GM19438 (cell line): ENCODE measurements around the gene SORL1.

ENCODE experiments used
- ATAC-seq: cut with Tn5 transposase; IDR thresholded peaks from one replicate; pipeline ENCODE4 v1.9.1; 2021; ENCODE audit warnings: low read depth; ENCODE audit not compliant: unreplicated experiment

SORL1 gene

GRCh38 chr11:121473064-121473777 is 21.1 kb downstream of the SORL1 start:
- ATAC-seq, result no peak

GRCh38 chr11:121474680-121475079 is 22.6 kb downstream of the SORL1 start:
- ATAC-seq, result no peak

GRCh38 chr11:121476379-121477032 is 24.4 kb downstream of the SORL1 start:
- ATAC-seq, result no peak

DNA sequence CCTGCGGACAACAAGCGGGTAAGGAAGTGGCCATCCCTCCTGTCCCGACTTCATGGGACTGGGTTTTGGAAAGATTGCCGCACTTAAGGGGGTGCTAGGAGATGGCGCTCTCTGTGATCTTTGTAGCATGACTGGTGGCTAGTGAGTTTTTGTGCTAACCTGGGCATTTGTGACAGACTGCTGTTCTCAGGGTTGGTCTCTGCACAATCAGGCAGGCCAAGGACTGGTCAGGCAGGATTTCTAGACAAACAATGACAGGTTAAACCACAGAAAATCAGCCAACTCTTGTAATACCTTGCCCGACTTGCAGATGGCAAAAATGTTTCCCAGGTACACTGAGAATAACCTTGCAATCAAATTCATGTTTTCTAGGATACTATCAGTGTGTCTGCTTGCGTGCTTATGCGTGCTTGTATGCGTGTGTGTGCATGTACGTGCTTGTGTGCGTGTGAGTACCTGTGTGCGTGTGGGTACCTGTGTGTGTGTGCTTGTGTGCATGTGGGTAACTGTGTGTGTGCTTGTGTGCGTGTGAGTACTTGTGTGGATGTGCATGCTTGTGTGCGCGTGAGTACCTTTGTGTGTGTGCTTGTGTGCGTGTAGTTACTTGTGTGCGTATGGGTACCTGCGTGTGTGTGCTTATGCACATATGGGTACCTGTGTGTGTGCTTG is 26.2 kb downstream of the SORL1 start:
- ATAC-seq, result no peak

- ATAC-seq, result no peak
Observed at GRCh38 chr11:121478895-121479697, 27.0 kb downstream of the SORL1 start.

DNA sequence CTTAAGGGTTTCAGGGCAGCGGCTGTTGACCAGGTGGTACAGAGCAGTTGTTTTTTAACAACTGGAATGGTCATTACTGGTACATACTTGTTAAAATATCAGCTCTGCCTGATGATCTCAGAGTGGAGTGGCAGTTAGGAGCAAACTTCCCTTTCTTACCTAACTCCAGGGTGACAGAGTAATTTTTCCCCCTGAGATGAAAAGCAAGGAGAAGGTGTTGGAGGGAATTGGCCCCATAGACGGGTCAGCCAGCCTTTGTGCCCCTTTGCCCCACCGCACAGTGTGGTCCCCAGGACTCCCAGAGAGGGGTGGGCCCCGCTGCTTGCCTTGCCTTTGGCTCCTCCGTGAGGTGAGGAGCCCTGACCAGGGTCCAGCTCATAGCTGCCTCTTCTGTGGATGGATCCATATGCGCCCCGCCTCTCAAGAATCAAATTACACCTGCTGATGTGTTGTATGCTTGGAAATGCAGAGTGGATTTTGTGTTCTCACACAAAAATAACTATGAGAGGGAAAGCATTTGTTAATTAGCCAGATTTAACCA is 27.7 kb downstream of the SORL1 start:
- no peak for ATAC-seq

- ATAC-seq, result peak; percentile 51
Observed at GRCh38 chr11:121481484-121482230, 29.5 kb downstream of the SORL1 start.

DNA sequence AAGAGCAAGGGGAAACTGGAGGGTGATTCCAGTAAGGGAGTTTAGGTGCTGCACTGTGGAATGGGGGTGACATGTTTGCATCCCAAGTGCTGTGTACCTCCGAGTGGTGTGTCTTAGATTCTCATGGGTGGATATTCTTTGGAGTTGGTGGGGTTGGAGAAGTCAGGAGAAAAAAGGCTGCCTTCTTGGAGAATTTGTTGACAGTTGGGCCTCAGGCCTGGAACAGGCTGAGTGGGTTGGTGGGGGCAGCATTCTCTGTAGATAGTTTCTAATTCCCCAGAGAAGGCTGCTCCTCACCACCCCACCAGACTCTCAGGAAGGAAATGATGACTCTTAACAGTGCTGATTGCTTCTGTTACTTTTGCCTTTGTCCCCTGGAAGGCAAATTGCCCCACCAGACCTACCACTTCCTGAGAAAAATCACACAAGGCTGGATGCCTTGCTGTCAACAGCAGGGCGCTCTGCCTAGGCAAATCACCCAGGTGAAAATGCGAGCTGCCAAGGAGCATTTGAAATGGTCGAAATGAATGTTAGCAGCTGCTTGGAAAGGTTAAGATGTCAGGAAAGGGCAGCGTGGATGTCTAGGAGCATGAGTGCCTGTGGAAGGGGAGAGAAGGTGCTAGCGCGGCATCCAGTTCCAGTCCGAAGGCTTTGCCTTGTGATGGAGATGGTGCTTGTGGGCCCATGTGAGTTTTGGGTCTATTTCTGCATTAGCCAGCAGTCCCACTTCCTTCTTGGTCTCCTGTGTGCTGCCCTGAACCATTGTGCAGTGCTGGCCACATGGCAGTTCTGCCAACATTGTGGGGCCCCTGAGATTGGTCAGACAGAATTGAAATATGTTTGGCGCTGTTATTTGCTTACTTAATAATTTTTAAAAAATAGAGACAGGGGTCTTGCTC is 30.4 kb downstream of the SORL1 start:
- peak; percentile 93 for ATAC-seq

GRCh38 chr11:121483805-121484480 is 31.8 kb downstream of the SORL1 start:
- ATAC-seq, result no peak

- ATAC-seq, result no peak
Observed at GRCh38 chr11:121485216-121485615, 33.1 kb downstream of the SORL1 start.

- ATAC-seq, result no peak
Observed at GRCh38 chr11:121486054-121486453, 33.9 kb downstream of the SORL1 start.

DNA sequence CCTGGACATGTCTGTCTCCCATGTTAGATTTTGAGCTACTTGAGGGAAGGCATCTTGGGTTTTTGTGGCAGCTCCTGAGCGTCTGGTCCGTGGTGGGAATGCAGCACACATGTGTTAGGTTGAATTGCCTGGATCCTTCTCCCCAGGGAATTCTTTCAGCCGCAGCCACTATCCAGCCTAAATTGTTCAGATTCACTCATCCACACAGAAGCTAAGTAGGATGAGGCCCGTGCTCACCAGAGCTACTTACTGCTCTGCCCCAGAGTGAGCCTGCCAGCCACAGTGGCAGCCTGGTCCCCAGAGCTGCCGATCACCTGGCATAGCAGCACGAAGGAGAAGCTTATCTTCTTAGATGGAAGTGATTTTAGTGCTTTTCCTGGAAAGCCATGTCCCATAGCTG is 35.1 kb downstream of the SORL1 start:
- ATAC-seq, result no peak

DNA sequence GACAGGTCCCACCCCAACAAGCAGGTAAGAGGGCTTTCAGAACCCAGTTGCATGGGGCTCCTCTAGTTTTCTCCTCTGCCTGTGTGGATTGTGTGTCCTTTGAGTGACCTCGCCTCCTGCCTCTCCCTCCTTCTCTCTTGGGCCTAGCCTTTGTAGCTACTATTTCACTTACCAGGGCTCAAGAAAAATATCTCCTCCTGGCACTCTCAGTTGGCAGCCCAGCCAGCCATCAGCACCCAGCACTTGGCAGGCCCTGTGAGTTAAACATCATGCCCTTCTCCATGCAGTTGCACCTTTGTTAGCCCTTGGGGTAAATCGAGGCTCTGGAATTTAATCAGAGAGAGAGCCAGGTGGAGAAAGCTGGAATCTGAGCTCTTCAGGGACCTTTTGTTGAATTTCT is 36.1 kb downstream of the SORL1 start:
- no peak for ATAC-seq

GRCh38 chr11:121488641-121489040 is 36.5 kb downstream of the SORL1 start:
- no peak for ATAC-seq

- no peak for ATAC-seq
Observed at GRCh38 chr11:121489823-121490222, 37.7 kb downstream of the SORL1 start.

DNA sequence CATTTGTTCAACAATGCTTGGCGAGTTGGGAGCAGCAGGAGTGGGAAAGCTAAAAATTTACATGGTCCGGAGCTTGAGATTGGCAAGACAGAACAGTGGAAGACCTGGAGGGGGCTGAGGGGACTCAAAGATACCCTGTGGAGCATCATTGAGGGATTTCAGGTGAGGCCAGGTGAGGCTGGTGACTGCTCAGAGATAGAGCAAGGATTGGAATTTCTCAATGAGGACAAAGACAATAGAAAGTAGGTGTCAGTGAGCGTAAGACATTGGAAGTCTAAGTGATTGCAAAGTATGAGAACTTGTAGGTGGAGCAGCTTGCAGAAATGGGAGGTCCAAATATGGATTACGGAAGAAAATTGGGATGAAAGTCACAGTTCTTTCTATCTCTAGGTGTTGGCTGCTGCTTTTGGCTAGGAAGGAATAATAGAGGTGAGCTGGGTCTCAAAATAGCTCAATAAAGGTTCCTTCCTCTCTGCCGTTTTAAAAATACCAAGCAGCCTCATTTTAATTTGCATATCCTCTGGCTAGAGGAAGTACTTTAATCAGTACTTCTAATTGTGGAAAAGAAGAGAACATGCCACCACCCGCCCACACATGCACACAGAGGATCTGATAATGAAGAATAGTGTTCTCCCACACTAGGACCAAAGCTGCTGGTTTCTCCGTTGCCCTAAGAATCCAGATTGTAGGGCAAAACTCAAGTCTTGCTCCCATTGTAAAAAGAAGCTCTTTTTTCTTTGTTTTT is 42.4 kb downstream of the SORL1 start:
- ATAC-seq, result peak; percentile 60

- ATAC-seq, result no peak
Observed at GRCh38 chr11:121497176-121497998, 45.3 kb downstream of the SORL1 start.
